GM19043 (cell line): ENCODE measurements around the gene COQ9.
A peak's percentile ranks its signal among the peaks of the same experiment; 100 is the strongest.

Source experiments
- ATAC-seq: cut with Tn5 transposase; IDR thresholded peaks from one replicate; pipeline ENCODE4 v1.9.1; 2021; ENCODE audit warnings: low read depth; ENCODE audit not compliant: unreplicated experiment

Gene COQ9

DNA sequence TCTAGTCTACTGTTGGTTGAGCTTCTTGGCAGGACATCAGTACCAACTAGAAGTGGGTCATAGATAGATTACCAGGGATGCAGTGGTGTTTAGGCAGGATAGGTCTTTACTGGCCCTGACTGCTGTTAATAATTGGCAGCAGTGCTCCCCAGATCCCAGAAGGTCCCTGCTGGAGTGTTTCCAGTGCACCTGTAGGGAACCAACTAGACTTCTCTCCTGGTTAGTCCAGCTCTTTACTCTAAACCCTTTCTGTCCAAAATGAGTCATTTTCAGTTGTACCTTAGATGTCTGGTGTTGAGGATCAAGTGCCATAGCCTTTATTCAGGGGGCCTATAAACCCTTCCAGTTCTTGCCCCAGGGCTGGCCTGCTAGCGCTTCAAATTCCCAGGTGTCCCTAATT, 23.9 kb downstream of the COQ9 start:
- ATAC-seq: no peak

DNA sequence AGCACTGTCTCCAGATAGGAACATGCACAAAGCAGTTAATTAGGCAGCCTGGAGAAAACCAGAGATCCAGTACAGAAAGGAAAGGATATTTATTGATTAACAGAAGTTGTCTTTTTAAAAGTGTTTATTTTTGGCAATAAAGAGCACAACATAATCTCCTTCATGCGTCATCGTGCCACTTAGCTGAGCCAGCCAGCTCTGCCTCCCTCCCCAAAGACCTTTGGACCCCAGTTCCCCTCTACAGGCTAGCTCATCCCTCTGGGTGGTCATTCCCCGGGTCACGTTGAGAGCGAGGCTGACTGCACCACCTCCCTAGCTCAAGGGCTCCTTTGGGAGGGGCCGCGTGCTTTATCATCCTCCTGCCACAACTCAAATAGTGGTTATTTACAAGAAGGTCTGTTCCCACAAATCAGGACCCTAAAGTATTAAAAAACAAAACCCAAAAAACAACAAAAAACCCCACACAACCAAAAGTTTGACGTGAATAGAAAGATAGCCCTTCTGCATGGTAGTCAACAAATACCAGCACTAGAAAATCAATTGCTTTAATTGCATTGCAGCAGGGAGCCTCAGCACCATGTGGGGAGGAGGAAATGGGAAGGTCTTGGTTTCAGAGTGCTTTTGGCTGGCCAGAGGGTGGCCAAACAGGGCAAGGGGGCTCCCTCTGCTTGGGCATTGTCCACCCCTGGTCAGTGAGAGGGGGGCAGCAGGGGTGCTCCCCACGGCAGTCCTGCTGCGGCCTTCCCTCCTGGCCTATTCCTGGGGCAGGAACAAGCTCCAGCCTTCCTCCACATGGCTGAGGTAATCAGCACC, 24.8 kb downstream of the COQ9 start:
- no peak for ATAC-seq

DNA sequence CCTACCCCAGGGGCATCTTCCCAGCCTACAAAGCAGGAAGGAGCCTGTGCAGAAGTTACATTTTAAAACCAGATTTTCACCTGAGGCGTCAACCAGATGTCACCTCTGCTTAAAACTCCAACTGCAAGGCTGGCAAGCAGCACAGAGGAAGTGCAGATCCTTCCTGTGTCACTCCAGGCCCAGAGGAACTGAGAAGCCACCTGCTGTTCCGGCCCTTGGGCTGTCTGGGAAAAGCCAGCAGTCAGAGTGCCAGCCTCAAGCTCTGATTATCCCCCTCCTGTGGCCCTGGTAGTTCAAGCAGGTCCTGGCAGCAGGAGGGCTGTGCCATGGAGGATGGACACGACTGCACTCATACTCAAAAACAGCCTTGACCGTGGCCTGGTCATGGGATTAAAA, 25.4 kb downstream of the COQ9 start:
- ATAC-seq: no peak

DNA sequence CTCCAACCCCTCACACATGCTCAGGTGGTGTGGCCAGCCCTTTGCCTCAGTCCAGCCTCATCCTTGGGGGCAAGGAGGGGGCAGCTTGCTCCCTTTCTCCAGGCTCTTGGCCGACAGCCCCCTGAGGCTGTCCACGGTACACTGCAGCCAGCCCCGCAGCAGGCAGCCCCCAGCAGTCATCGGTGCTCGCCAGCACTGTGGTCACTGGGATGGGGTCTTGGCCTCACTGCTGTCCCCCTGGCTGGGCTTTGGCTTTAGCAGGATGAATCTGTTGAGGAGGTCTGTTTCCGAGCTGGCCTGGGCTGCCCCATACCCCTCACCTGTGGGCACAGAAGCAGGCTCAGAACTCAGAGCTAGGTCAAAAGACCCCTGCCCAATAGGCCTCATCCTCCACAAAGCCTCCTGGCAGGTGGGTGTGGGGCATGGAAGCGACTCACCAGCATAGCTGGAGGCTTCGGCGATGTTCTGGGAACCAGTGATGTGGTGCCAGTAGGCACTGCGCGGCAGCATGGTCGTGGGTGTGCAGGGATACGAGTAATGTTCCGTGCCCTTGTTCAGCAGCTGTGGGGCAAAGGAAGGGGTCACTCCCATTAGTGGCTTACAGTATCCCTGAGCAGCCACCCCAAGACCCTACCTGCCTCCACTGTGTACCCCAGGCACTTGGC, 26.0 kb downstream of the COQ9 start:
- ATAC-seq: no peak

DNA sequence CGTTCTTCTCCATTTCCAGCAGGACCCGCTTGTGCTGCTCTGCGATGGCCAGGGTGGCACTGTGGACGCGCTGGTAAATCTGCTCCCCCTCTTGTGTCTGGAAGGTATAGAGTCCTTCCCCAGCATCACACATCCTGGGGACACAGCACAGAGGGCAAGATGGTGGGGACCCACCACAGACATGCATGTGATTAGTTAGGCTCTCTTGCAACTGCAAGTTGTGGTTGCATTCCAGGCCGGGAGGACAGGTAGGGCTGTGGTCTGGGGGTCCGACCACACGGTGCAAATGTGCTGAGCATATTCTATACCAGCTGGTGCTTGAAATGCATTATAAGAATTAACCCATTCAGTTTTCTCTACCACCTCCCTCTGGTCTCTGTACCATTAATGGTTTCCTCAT, 26.6 kb downstream of the COQ9 start:
- ATAC-seq: no peak

DNA sequence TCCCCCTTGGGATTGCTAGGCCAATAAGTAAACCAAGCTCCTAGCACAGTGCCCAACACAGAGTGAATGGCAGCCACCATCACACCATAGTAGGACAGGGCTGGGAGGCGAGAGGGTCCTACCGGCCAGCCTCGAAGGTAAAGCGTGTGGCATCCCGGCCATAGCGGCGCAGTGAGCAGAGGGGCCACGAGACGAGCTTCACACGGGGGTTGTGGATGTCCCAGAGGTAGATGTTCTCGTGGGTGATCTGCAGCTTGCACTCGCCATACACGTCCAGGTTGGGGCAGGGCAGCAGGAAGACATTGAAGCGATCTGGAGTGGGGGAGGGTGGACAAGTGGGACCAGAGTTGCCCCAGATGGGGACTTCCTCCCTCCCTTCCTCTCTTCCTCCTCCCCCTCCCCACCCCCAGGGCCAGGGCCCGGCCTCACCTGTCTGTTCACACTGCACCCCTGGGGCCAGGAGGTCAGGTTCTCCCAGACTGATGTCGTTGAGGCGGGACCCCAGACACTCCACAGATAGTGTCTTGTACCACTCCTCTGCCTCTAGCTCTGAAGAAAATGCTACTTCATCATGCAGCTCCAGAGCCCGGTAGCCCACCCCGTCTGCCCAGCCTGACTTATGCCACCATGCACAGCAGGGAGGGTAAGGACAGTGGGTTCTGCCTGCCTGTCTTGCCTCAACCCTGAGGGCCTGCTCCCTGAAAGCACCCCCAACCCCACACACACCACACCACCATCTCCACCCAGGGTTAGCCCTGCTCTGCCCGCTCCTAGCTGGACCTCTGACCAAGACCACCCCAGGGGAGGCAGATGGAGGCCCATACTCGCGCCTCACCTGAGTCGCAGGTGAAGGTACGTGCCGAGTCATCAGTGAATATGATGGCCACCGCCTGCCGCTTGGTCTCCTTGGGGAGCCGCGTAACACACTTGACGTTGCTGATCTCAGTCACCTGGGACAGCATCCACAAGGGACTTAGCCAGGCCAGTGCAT, 27.7 kb downstream of the COQ9 start:
- no peak for ATAC-seq

DNA sequence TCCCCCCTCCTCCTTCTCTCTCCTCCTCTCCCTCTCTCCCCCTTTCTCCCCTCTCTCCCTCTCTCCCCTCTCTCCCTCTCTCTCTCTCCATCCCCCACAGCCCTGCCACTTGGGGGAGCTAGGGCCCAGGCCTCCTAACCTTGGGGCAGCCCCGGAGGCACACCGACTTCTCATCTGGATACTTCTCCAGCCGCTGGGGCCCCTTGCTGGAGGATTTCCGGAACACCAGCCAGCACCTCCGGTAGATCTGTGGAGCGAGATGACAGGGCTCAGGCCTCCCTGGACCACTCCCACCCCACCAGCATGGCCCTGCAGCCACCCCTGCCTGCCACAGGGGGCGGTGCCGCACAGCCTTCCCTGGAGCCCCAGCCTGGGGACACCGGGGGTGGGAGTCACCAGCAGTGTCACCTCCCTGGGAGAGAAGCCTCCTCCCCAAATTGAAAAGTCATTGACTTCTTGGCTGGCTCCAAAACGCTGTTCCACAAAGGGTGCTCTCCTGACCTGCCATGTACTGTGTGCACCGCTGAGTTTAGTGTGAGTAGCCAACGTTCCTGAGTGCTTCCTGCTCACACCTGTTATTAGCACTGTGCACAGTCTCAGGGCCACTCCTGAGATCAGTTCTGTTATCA, 28.5 kb downstream of the COQ9 start:
- ATAC-seq: peak; percentile 95

DNA sequence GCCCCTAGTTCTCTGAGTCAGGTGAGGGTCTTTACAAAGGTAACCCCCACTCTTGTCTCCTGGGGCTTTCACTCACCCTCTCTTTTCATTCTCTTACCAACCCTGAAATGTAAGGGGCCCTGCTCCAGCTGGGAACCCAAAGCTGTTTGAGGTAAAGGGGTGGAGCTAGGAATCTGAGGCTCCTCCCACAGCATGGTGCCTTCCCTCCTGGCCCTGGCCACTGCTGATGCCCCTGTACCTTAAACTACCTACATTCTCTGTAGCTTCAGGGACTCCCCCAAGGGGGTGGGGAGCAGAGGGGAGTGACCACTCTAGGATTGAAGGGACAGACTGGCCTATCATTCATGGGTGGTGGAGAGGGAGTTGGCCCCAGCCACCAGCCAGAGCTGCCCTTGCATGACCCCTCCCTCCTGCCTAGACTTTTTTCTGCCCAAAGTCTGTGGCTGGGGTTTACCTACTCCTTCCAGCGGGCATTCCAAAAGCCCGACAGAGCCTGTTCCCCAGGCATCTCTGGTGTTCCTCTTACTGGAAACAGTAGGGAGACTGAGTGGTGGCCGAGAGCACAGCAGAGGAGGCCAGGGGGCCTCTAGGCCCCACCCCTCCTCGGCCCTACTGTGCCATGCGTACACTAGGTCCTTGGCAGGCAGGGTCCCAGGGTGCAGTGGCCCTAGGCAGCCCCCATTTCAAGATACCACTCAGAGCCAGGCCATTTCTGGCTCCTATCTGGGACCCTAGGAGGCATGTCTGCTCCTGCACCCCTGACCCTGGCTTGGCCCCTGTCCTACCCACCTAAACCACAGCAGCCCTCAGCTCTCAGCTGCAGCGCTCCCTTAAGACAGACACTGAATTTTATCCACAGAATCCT, 29.5 kb downstream of the COQ9 start:
- no peak for ATAC-seq

DNA sequence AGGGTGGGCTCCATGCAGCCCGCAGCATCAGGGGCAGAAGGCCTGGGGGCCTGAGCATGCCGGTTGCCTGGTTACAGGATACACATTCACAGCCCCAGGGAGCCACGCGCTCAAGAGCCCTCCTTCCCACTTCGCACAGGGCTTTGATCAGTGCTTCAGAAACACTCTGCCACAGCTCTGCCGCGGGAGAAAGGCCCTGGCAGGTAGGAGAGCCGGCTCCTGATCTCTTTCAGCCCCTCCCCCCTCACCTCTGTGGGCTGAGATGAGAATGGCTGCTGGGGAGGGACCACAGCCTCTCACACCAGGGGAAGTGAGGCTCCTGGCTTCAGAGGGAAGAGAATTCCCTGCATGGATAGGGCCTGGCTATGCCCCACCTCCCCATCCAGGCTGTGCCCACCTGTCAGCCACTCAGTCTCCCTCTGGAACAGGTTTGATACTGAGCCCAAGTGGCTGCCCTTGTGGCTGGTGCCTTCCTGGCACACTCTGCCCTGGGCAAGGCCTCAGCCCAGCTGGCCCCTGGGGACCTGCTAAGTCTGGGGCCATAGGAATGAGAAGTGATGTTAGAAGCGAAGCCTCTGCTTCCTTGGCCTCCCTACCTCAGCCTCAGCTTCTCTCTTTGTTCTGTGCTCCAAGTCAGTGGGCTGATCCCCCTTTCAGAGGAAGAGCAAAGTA, 30.4 kb downstream of the COQ9 start:
- no peak for ATAC-seq

DNA sequence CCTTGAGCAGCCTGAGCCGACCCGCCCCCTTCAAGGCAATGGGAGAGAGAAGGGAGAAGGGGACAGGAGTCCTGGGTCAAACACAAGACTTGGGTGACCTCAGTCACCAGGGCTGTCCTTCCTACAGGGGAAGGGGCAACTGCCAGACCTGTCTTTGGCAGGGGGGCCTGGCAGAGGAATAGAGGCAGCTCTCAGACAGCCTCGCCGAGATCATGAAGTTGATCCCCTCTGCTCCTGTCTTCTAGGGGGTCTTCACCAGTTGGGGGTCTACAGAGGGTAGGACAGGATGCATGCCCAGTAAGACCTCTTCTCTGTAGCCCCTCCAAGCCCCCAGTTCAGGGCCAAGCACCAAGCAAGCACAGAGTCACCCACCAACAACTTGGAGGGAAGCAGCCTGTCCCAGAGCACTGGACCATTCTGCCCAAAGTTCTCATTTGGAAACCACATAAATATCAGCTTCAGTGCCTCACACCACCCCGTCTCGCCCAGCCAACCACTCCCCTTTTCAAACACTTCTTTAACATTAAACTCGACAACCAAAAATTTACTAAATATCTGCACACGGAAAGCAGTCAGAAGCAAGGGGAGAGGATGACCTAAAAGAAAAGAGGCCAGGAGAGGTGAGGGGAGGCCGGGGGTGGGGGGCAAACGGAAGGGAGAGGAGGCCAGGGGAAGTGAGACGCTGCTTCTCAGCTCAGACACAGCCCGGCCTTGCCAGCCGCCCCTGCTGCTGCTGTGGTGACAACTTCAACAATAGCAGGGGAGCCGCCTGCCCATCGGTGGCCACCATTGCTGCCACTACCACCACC, 31.3 kb downstream of the COQ9 start:
- ATAC-seq: no peak

DNA sequence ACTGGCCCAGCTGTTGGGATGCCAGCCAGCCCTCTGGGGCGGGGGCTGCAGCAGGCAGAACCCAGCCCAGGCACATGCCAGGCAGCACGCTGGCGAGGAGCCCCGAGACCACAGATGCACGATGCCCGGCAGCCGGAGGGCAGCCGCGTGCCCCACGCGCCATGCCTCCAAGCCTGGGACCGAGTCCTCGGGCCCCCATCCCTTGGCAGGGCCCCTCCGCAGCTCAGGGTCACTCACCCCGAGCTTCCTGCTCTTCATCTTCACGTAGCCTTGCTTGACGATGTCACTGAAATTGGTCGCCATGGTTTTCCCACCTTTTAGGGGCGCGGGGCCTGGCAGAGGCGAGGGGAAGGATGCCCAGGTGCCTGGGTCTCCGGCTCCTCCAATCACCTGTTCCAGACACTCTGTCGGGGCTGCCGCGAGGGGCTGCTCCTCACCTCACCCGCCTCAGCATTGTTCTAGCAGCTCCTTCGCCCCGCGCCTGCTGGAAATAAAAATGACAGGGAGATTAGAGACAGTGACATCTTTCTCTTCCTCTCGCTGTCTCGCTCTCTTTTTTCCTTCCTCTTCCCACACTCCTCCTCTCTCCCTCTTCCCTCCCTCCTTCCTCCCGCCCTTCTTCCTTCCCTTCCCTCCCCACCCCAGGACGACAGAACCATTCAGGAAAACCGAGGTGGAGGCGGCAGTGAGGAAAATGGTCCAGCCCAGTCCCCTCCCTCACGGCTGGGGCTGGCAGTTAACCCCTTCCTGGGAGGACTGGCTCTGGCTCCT, 32.1 kb downstream of the COQ9 start:
- no peak for ATAC-seq

DNA sequence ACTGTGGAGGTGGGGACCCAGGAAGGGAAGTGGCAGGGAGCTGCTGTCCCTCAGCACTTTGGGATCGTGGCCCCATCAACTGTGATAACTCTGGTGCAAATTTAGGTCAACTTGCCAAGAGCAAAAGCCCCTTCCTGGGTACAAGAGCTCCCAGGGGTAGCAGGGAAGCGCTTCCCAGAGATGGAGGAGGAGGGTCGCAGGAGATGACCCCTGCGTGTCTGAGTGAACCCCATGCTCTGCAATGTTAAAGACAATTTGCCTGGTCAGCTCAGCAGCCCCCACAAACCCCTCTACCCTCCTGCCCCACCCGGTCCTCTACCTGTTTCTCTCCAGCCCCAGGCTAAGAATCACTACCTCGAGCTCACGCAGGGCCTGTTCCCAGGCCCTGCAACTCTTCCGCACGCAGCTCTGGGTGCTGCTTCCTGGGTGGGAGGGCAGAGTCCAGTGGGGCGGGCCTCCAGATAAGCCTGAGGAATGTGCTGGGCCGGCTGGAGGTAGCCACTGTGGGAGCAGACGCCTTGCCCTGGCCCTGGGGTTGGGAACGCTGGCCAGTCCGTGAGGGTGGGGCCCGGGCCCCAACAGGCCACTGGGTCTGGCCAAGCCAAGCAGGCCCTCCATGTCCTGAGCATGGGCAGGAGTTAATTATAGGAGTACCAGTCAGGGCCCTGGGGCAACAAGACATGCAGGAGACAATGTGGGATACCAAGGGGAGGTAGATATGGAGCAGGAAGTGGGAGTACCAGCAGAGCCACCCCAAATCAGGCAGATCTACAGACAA, 32.9 kb downstream of the COQ9 start:
- no peak for ATAC-seq

DNA sequence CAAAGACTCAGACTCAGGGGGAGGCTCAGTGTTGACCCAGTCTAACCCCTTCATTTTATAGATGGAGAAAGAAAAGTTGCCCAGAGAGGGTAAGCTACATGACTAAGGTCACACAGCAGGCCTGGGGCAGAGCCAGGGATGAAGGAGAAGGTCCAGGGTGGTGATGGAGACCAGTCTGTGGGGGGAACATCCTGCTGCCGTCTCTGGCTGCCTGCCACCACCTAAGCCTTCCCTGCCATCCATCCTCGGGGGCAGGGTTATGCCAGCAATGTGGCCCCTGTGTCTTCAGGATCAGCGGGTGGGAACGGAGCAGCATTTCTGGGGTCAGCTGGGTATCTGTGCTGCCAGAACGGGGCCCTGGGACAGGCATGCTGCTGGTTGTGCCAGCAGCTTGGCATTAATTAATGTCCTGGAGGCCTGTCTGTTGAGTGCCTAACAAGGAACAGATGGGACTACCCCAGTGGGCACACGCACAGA, 33.5 kb downstream of the COQ9 start:
- no peak for ATAC-seq

DNA sequence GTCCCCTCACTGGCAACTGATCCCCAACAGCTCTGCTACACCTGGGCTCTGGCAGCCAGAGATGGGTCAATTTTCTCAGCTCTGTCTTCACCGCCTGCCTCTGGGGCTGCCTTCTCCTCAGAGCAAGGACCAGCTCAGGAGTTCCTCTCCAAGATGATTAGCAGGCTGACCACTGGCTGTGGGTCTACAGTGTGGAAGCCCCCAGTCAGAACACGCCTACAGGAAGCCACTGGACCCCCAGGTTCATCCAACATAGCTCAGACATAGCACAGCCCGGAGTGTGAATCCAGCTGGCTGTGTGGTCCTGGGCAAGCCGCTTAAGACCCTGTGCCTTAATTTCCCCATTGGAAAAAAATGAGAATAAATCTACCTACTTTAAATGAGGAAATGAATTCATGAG, 34.1 kb downstream of the COQ9 start:
- ATAC-seq: no peak

DNA sequence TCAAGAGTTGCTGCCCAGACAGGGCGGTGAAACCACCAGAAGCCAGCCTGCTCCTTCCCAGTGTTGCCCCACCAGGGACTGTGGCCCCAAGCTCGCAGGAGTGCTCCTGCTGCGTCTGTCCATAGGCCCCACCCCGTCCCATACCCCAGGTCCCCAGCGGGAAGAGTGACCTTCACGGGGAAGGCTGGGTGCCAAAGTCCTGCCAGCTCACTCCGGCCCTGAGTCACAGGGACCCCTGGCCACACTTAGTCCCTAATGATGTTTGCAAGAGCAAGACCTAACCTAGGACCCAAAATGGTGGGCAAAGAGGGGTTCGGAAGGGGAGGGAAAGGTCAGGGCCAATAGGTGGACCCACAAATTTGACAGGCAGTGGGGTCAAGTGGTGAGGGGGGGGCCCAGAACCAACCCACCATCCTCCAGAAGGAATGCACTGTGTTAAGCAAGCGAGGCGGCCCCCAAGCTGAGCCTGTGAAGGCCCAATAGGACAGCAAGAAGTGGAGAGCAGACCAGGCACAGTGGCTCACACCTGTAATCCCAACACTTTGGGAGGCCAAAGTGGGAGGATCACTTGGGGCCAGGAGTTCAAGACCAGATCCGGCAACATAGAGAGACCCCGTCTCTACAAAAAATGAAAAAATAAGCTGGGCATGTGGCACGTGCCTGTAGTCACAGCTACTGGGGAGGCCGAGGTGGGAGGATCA, 35.7 kb downstream of the COQ9 start:
- ATAC-seq: no peak
